HAP-1 (cell line): ENCODE data around the gene SYT14.
"Not testable (repeated sequence)": the region's sequence is repeated elsewhere in the genome, so short reads cannot be mapped to it uniquely, and the experiment has no call there.

Experiments
- DNase-seq, 2 experiments: peaks; one replicate each; pipeline ENCODE4 v3.0.0-alpha.2; 2016 to 2020; ENCODE audit warnings: low spot score in 2 of 2
- H3K27me3 ChIP-seq: fragments of 250-450 bp; sonication (Bioruptor Pico); 2 replicates; pipeline ENCODE4 v1.5.1; 2020; ENCODE audit warnings: low read depth, mild to moderate bottlenecking, moderate library complexity
- H3K36me3 ChIP-seq: fragments of 250-450 bp; sonication (Bioruptor Pico); replicated peaks from 2 replicates; pipeline ENCODE4 v1.5.1; 2020; ENCODE audit warnings: mild to moderate bottlenecking
- H3K4me1 ChIP-seq: fragments of 250-450 bp; sonication (Bioruptor Pico); 2 replicates; pipeline ENCODE4 v1.5.1; 2020; ENCODE audit warnings: mild to moderate bottlenecking
- H3K4me3 ChIP-seq: fragments of 250-450 bp; sonication (Bioruptor Pico); 2 replicates; pipeline ENCODE4 v1.5.1; 2020; ENCODE audit warnings: mild to moderate bottlenecking, moderate library complexity
- H3K9me3 ChIP-seq: fragments of 250-450 bp; sonication (Bioruptor Pico); 2 replicates; pipeline ENCODE4 v1.5.1; 2020; ENCODE audit warnings: mild to moderate bottlenecking, moderate library complexity
- in situ Hi-C: fragments of 300-500 bp; cut with MboI; formaldehyde crosslinking; loops from 3 replicates; pipeline ENCODE4 v1.14.3; 2020; ENCODE audit warnings: low sequenced_read_pairs, inconsistent platforms, mixed read lengths

The SYT14 gene

DNA sequence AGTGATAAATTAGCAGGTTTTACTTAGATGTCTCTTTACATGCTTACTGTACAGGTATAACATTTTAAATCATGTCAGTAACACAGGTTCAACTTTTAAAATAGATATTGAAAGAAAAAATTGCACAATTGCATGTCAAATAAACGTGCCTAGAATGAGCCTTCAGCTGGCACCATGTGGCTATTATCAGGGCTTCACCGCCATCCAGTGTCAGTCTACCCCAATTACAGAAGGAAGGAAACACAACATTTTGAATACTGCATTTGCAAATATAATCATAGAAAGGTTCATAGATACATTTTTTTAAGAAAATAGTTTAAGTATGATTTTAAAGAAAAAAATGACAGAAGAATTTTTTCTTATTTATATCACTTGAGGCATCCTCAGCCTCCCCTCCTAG is 247.0 kb downstream of the SYT14 start:
- peaks cover 11% of the 10 kb centered on the region for H3K27me3 ChIP-seq
- no peak overlapping the region for H3K4me3 ChIP-seq
- no peaks in the 10 kb centered on the region for H3K9me3 ChIP-seq
- DNase-seq, result no peak
- in situ Hi-C loops, result no loop called here
- H3K4me1 ChIP-seq, result no peaks in the 10 kb centered on the region
- no peaks in the 10 kb centered on the region for H3K36me3 ChIP-seq

DNA sequence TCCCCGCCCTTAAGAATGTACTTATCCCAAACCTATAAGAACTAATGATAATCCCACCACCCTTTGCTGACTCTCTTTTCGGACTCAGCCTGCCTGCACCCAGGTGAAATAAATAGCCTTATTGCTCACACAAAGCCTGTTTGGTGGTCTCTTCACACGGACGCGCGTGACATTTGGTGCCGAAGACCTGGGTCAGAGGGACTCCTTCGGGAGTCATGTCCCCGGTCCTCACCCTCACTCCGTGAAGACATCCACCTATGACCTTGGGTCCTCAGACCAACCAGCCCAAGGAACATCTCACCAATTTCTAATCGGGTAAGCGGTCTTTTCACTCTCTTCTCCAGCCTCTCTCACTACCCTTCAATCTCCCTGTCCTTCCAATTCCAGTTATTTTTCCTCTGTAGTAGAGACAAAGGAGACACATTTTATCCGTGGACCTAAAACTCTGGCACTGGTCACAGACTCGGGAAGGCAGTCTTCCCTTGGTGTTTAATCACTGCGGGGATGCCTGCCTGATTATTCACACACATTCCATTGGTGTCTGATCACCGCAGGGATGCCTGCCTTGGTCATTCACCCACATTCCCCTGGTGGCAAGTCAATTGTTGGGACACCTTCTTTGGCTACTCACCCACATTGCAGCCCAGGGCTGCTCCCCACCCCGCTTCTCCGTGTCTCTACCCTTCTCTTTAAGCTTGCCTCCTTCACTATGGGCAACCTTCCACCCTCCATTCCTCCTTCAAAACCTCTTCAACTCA is 250.0 kb downstream of the SYT14 start:
- DNase-seq, H3K27me3 ChIP-seq, in situ Hi-C loops, H3K4me3 ChIP-seq, H3K9me3 ChIP-seq, H3K4me1 ChIP-seq, H3K36me3 ChIP-seq: not testable (repeated sequence)

DNA sequence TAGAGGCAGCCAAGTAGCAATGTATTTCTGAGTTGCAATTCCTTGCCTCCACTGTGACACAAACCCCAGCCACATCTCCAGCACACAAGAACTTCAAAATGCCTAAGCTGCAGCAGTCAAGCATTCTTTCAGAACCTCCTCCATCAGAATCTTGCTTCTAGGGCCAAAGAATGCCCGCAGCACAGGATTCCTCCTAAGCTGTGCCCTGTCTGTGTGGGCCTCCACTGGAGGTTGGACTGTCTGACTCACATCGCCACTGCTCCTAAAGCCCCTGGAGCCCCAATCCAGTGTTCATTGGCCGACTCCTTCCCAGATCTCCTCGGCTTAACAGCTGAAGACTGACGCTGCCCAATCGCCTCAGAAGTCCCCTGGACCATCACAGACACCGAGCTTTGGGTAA is 251.4 kb downstream of the SYT14 start:
- Histone ChIP-seq H3K4me1 (no peaks in the 10 kb centered on the region), H3K27me3 (peaks cover 7% of the 10 kb centered on the region; the same call in 1 of the 2 replicates), H3K36me3 (no peaks in the 10 kb centered on the region), H3K4me3 (no peak overlapping the region), H3K9me3 (no peaks in the 10 kb centered on the region)
- no peak for DNase-seq
- in situ Hi-C loops, result no loop called here

DNA sequence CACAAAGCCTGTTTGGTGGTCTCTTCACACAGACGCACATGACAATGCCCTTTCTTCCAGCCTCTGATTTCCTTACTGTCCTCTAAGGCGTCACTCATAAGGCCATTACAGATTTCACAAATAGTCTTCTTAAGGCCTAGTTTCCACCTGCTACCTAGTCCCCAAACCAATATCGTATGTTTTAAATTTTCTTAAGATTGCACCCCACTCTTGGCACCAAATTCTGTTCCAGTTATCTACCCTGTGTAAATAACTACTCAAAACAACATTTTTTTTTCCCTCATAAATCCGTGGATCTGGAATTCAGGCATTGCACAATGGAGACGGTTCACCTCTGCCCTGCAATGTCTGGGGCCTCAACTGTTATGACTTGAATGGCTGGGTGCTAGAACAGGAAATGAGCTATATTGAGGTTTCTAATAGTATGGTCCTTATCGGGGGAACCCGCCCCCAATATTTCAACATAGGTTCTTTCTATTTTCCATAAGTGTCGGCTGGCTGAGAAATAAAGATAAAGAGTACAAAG is 257.7 kb downstream of the SYT14 start:
- no peaks in the 10 kb centered on the region for H3K27me3 ChIP-seq
- no peak overlapping the region for H3K4me3 ChIP-seq
- no peak for DNase-seq
- H3K4me1 ChIP-seq, result no peaks in the 10 kb centered on the region
- in situ Hi-C loops, result no loop called here
- no peaks in the 10 kb centered on the region for H3K9me3 ChIP-seq
- no peaks in the 10 kb centered on the region for H3K36me3 ChIP-seq

DNA sequence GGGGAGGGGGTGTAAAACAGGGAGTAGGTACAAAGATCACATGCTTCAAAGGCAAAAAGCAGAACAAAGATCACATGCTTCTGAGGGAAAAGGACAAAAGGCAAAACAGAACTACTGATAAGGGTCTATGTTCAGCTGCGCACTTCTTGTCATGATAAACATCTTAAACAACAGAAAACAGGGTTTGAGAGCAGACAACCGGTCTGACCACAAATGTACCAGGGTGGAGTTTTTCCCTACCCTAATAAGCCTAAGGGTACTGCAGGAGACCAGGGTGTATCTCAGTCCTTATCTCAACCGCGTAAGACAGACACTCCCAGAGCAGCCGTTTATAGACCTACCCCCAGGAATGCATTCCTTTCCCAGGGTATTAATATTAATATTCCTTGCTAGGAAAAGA is 258.2 kb downstream of the SYT14 start:
- H3K36me3 ChIP-seq, H3K27me3 ChIP-seq, in situ Hi-C loops, H3K9me3 ChIP-seq, DNase-seq, H3K4me3 ChIP-seq, H3K4me1 ChIP-seq: not testable (repeated sequence)

DNA sequence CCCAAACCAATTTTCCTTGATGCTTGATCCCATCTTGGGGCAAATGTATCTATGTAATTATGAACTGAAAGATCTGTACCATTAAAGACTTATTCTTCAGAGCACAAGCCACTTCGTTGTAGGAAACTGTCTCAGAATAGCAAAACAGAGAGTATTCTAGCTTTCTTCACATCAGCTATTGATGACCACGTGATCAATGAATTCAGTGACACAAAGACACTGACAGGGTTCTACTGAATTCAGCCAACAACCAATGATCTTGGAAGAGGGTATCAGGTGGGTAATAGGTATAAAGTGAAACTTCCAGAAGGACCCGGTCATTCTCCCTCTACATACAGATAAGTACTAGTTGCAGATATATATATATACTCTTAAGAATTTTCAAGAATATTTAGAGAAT is 260.8 kb downstream of the SYT14 start:
- Histone ChIP-seq H3K27me3 (peaks cover 11% of the 10 kb centered on the region; the same call in 1 of the 2 replicates), H3K4me1 (no peaks in the 10 kb centered on the region), H3K36me3 (no peaks in the 10 kb centered on the region), H3K4me3 (no peak overlapping the region), H3K9me3 (no peaks in the 10 kb centered on the region)
- in situ Hi-C loops, result no loop called here
- no peak for DNase-seq

DNA sequence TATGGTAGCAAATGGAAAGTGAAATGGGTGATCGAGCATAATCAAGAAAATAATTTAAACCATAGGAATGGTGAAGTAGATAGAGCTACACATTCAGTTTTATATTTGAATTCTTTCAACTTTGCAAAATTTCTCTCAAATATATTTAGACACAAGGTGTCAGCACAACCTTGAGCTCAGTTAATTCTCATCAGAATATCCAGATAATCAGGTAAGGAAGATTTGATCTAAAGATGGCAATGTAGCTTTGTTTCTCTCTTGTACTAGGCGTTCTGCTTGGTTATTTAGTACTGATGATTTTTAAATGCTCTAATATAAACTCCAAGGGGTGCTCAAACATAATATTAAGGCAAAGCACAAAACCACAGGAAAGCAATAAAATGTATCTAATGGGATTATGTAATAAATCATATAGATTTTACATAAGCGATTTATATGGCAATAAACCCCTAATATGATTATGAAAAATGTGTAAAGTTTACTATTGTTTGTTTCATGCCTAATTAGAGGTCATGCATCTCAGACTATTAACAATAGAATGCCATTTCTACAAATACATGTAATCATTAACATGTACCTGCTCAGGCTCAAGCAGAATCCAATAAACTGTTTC is 262.2 kb downstream of the SYT14 start:
- no peak for DNase-seq
- Histone ChIP-seq H3K4me1 (no peaks in the 10 kb centered on the region), H3K27me3 (peaks cover 13% of the 10 kb centered on the region; the same call in 1 of the 2 replicates)

DNA sequence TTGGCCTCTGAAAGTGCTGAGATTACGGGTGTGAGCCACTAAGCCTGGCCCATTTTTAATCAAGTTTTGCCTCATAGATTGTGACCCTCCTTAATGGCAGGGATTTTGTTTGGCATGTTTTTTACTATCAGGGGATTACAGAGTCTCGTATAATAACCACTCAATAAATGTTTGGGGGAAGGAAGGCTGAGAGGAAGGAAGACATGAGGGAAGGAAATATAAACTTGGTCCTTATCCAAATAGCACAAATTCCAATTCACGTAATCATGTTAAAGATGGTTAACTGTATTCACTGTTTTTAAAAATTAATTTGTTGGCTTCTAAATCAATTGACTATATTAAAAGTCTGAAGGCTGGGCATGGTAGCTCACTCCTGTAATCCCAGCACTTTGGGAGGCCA is 263.7 kb downstream of the SYT14 start:
- no peak for DNase-seq
- Histone ChIP-seq H3K4me3 (no peak overlapping the region), H3K27me3 (peaks cover 13% of the 10 kb centered on the region; the same call in 1 of the 2 replicates), H3K4me1 (no peaks in the 10 kb centered on the region), H3K9me3 (no peaks in the 10 kb centered on the region), H3K36me3 (no peaks in the 10 kb centered on the region)
- in situ Hi-C loops, result no loop called here

More for the DNA sequence above, 262.2 kb downstream of the SYT14 start:
- no peaks in the 10 kb centered on the region for H3K9me3 ChIP-seq
- in situ Hi-C loops, result no loop called here
- no peak overlapping the region for H3K4me3 ChIP-seq
- H3K36me3 ChIP-seq, result no peaks in the 10 kb centered on the region

DNA sequence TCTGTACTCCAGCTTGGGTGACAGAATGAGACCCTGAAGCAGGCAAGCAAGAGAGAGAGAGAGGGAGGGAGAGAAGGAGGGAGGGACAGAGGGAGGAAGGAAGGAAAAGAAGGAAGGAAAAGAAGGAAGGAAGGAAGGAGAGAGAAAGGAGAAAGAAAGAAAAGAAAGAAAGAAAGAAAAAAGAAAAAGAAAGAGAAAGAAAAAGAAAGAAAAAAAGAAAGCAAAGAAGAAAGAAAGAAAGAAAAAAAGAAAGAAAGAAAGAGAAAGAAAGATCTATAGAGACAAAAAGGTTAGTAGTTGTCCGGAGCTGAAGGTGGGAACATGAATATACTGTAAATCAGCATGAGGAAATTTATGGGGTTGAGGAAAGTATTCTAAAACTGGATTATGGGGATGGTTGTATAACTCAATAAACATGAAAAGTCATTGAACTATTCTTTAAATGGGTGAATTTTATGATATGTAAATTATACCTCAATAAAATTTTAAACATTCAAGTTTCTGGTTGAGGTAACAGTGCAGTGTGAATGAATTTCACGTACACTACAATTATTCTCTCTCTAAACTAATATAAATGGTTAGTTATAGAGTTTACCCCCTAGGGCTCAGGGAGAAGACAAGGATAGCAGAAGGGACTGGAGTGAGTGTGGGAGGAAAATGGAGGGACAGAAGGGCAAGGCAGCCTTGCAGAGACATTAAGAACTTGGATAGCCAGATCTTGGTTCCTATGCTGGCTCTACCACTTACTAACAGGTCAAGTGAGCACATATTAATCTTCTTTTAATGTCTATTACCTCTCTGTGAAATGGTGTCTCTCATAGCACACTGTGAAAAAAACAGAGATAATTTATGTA is 269.8 kb downstream of the SYT14 start:
- Histone ChIP-seq H3K36me3 (no peaks in the 10 kb centered on the region), H3K27me3 (peaks cover 11% of the 10 kb centered on the region; the same call in 1 of the 2 replicates), H3K4me1 (no peaks in the 10 kb centered on the region), H3K4me3 (no peak overlapping the region), H3K9me3 (no peaks in the 10 kb centered on the region)
- in situ Hi-C loops, result no loop called here
- DNase-seq, result no peak

DNA sequence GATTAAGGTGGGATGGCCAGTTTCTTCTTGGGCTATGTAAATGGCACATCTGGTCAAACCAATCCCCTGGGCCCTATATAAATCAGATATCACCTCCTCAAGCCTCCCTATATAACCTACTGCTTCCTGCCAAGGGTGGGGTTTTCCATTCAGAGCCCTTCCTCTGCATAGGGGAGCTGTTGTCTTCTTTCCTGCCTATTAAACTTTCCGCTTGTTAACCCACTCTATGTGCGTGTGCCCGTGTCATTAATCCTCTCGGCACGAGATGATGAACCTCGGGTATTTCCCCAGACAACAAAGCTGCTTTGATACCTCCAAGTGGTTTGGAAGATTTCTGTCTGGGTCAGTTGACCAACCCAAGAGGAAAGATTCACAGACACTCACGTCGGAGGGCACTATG is 275.3 kb downstream of the SYT14 start:
- no peaks in the 10 kb centered on the region; the same call in 1 of the 2 replicates for H3K27me3 ChIP-seq
- no peak for DNase-seq
- H3K4me1 ChIP-seq, result no peaks in the 10 kb centered on the region
- no peak overlapping the region for H3K4me3 ChIP-seq
- H3K36me3 ChIP-seq, result no peaks in the 10 kb centered on the region
- in situ Hi-C loops, result no loop called here
- H3K9me3 ChIP-seq, result no peaks in the 10 kb centered on the region

DNA sequence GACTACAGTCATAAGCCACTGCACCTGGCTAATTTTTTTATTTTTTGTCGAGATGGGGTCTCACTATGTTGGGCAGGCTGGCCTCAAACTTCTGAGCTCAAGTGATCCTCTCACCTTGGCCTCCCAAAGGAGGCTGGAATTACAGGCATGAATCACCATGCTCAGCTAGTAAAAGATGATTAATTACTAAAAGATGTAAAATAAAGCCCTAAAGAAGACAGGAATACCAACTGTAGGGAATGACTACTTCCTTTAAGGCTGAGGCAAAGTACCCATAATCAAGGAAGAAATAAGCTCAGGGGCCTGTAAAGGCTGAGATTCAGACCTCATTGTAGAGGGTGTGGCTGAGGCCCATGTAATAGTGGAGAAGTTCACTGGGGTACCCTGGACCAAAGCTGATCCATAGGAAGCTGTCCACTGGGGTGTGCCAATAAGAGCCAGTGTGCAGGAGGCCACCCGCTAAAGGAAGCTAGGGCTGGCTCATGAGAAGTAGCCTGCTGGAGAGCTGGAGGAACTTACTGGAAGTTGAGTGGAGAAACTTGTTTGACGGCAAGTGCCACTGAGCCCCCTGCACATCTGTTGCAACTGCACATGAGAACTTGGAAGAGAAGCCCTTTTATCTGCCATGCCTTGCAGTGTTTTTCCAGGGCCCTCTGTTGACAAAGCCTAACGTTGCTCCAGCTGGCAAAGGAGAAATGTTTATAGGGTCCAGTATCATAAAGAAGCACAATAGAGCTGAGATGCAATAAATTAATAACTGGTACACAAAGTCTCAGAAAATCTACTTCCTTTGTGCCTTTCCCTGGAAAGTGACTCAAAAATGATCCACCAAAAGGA is 276.8 kb downstream of the SYT14 start:
- Histone ChIP-seq H3K36me3 (no peaks in the 10 kb centered on the region), H3K27me3 (no peaks in the 10 kb centered on the region; the same call in 1 of the 2 replicates), H3K4me1 (no peaks in the 10 kb centered on the region), H3K9me3 (no peaks in the 10 kb centered on the region), H3K4me3 (no peak overlapping the region)
- in situ Hi-C loops, result no loop called here
- no peak for DNase-seq

DNA sequence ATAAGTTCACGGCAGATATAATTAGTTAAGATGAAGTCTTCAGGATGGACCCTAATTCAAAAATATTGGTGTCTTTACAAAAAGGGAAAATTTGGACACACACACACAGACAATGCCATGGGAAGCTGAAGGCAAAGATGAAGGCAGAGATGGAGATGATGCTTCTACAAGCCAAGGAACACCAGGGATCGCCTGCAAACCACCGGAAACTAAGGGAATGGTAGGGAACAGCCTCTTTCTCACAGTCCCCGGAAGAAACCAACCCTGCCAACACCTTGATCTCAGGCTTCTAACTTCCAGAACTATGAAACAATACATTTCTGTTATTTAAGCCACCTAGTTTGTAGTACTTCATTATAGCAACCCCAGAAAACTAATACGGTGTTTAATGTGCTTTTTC is 279.5 kb downstream of the SYT14 start:
- Histone ChIP-seq H3K4me3 (no peak overlapping the region), H3K36me3 (no peaks in the 10 kb centered on the region), H3K4me1 (no peaks in the 10 kb centered on the region), H3K27me3 (no peaks in the 10 kb centered on the region; the same call in 1 of the 2 replicates), H3K9me3 (no peaks in the 10 kb centered on the region)
- in situ Hi-C loops, result no loop called here
- no peak for DNase-seq

DNA sequence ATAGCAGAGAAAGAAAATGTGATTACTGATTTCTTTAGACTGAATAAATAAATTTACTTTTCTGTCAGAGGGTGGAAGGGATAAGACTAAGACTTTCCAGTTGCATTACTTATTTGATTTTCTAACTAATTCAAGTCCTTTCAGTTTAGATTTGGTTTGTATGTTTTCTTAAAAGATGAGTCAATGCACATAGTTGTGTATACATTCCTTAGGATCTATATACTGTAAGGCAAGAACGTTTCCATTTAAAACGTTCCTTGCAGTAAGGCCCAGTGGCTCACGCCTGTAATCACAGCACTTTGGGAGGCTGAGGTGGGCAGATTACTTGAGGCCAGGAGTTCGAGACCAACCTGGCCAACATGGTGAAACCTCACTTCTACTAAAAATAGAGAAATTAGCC is 280.0 kb downstream of the SYT14 start:
- H3K9me3 ChIP-seq, result no peaks in the 10 kb centered on the region
- H3K4me3 ChIP-seq, result no peak overlapping the region
- in situ Hi-C loops, result no loop called here
- H3K36me3 ChIP-seq, result no peaks in the 10 kb centered on the region
- DNase-seq, result no peak
- no peaks in the 10 kb centered on the region for H3K4me1 ChIP-seq
- H3K27me3 ChIP-seq, result no peaks in the 10 kb centered on the region; the same call in 1 of the 2 replicates
